Right cardiac atrium (tissue), 5 donors: ENCODE data around the gene PFKM. TPM values are rescaled to one million over a fixed set of nuclear protein-coding genes. Genes with fewer than 3 reads are reported as not detected.
"Not testable (repeated sequence)": the region's sequence is repeated elsewhere in the genome, so short reads cannot be mapped to it uniquely, and the experiment has no call there.

Experiments
- ATAC-seq, 2 donors: fragments of 200-7000 bp; cut with Tn5 transposase; one replicate each; pipeline versions ENCODE4 v1.8.0 to v1.9.1; 2020; ENCODE audit warnings: moderate library complexity in 2 of 2, mild to moderate bottlenecking in 1 of 2
- DNase-seq, 3 donors: peaks; one replicate each; pipeline ENCODE4 v3.0.0-alpha.2; 2020
- H3K27ac ChIP-seq: one replicate; pipeline ENCODE4 v1.5.1; 2013; ENCODE audit warnings: mild to moderate bottlenecking, low read length, control low read depth, moderate library complexity
- H3K27me3 ChIP-seq: one replicate; pipeline ENCODE4 v1.6.1; 2013; ENCODE audit not compliant: control insufficient read depth, insufficient read depth
- H3K4me1 ChIP-seq: one replicate; pipeline ENCODE4 v1.6.1; 2013; ENCODE audit warnings: low read length; ENCODE audit not compliant: control insufficient read depth, insufficient read depth
- H3K4me3 ChIP-seq: one replicate; pipeline ENCODE4 v1.5.1; 2013; ENCODE audit warnings: low read length, control low read depth
- H3K9me3 ChIP-seq: one replicate; pipeline ENCODE4 v1.6.1; 2013; ENCODE audit warnings: low read length; ENCODE audit not compliant: control insufficient read depth
- WGBS: extraction: QIAGEN DNeasy Blood & Tissue Kit; methylation state at CpG from one replicate; pipeline ENCODE4 v1.1.7; 2013; 5-methylcytosine and 5-hydroxymethylcytosine counted together
- intact Hi-C, 4 donors: fragments of 100-400 bp; cut with DNase I; formaldehyde crosslinking; loops; one replicate each; pipeline versions ENCODE4 v1.11.0 to v1.14.0; 2022 to 2023
- polyA plus RNA-seq: library from polyadenylated mRNA; stranded (reverse); fragments of 200-250 nt; gene quantifications from one replicate; pipeline ENCODE4 v1.2.3, GENCODE V29; 2013
- total RNA-seq, 4 donors: library from RNA; stranded (reverse); fragmentation: NEBNext Ultra II Directional; extraction: Animal tissue kit (Norgen Biotek cat#: 25700); gene quantifications; one replicate each; pipeline ENCODE4 v1.2.1, GENCODE V29; 2021
- donor health status: healthy with polysubstance abuse.
- donor health status: DM: no; HTN: yes; CAD: no.
- donor health status: DM: no; HTN: no; CAD: no.
- donor health status: DM: no; HTN: yes; CAD: no; lungs with severe emphysema.
- donor health status: DM: yes; HTN: yes; CAD: no.

PFKM gene
- total and polyA plus RNA-seq, 5 donors = 204 to 429 (median 342) TPM

DNA sequence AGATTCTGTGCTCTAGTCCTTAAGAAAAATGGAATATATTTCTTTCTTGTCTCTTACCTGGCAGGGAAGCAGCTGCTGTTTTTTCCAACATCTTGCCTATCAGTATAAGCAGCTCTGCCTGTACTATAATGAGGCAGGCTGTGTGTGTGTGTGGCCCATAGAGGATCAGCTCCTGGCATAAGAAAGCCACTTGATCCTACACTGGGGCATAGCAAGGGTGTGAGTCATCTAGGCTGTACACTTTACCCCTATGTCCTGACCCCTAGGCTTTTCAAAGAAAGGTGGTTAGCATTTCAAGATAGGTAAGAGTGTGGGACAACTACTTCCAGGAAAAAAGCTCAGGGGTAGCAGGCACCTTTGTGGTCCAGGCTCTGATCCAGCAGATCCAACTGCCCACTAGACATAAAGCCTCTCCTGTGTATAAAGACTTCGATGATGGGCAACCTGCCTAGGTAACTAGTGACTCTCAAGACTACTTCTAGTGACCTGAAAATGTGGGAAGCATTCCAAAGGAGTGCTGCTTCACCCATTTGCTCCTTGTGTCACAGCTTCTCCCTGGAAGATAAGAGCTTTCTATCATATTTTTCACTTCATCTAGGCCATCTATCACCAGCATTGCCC lies 8.4 kb upstream of the PFKM start:
- DNase-seq (no peak), ATAC-seq (no peak)
- no peaks in the 10 kb centered on the region for H3K9me3 ChIP-seq
- H3K27ac ChIP-seq = no peak overlapping the region
- 84% methylated on average over 1 of the region's 1 CpG for WGBS
- no peak overlapping the region for H3K4me3 ChIP-seq
- H3K4me1 ChIP-seq = no peaks in the 10 kb centered on the region
- intact Hi-C loops = loop anchor here in 1 of 4 donors (10.0 kb wide), 1 partner anchor 54 kb away; no protein-coding TSS in a partner anchor
- H3K27me3 ChIP-seq = no peaks in the 10 kb centered on the region

- not testable (repeated sequence) for ATAC-seq, H3K4me1 ChIP-seq, DNase-seq, H3K27ac ChIP-seq, H3K9me3 ChIP-seq, H3K4me3 ChIP-seq, H3K27me3 ChIP-seq
- intact Hi-C loops = loop anchor here in 1 of 4 donors (10.0 kb wide), 1 partner anchor 53 kb away; no protein-coding TSS in a partner anchor
- 93% methylated on average over 5 of the region's 5 CpGs for WGBS
These were observed 7.9 kb upstream of the PFKM start for GRCh38 chr12:48111312-48111693.

DNA sequence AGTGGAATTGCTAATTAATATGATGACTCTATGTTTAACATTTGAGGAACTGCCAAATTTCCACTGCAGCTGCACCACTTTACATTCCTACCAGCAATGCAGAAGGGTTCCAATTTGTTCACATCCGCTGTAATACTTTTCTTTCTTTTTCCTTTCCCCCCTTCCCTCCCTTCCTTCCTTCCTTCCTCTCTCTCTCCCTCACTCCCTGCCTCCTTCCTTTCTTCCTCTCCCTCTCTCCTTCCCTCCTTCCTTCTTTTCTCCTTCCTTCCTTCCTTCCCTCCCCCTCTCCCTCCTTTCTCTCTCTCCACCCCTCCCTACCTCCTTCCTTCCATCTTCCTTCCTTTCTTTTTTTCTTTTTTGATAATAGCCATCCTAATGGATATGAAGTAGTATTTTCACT lies 3.2 kb upstream of the PFKM start:
- WGBS = 77% methylated on average over 1 of the region's 1 CpG
- no peaks in the 10 kb centered on the region for H3K27me3 ChIP-seq
- H3K4me3 ChIP-seq = no peak overlapping the region
- no peak for DNase-seq
- H3K27ac ChIP-seq = no peak overlapping the region
- intact Hi-C loops = loop anchor here in 1 of 4 donors (10.0 kb wide), 1 partner anchor 49 kb away; no protein-coding TSS in a partner anchor
- H3K4me1 ChIP-seq = no peaks in the 10 kb centered on the region
- ATAC-seq = no peak
- no peaks in the 10 kb centered on the region for H3K9me3 ChIP-seq

DNA sequence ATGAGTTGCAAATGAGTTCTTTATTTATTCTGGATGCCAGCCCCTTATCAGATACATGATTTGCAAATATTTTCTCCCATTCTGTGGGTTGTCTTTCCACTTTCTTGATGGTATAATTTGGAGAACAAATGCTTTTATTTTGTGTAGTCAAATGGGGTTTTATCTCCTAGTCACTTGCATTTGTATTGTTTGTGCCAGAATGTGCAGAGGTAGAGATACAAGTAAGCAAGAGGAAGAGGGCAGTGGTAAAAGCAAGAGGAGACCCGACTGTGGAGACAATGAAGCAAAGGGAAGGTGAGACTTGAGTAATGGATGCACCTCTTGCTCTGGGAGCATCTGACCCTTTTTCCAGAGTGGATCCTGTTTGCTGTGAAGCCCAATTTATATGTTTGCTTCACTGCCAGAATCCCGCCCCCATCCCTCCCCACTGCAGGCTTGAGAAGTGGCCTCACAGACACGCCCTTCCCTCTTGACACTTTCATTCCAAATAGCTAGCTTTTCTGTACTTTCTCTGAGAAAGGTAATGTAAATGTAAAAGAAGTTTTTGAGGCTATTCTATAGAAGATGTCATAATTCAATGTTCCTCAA lies 786 bp upstream of the PFKM start:
- Histone ChIP-seq H3K9me3 (no peaks in the 10 kb centered on the region), H3K27me3 (no peaks in the 10 kb centered on the region), H3K4me3 (no peak overlapping the region), H3K27ac (no peak overlapping the region), H3K4me1 (no peaks in the 10 kb centered on the region)
- DNase-seq = no peak
- WGBS = 34% methylated on average over 3 of the region's 3 CpGs
- no peak for ATAC-seq
- intact Hi-C loops = loop anchor here in 1 of 4 donors (10.0 kb wide), 1 partner anchor 46 kb away; no protein-coding TSS in a partner anchor

- Histone ChIP-seq H3K27me3 (no peaks in the 10 kb centered on the region), H3K4me1 (peaks cover 1% of the 10 kb centered on the region), H3K27ac (peak overlapping the region; percentile 63), H3K9me3 (no peaks in the 10 kb centered on the region), H3K4me3 (peak overlapping the region; percentile 88)
- intact Hi-C loops = loop anchor here in 1 of 4 donors (10.0 kb wide), 1 partner anchor 45 kb away; no protein-coding TSS in a partner anchor
- 5% methylated on average over 5 of the region's 5 CpGs for WGBS
- DNase-seq (no peak), ATAC-seq (peak in 1 of 2 donors; percentile 17)
These were observed 651 bp downstream of the PFKM start for GRCh38 chr12:48119834-48120195.

DNA sequence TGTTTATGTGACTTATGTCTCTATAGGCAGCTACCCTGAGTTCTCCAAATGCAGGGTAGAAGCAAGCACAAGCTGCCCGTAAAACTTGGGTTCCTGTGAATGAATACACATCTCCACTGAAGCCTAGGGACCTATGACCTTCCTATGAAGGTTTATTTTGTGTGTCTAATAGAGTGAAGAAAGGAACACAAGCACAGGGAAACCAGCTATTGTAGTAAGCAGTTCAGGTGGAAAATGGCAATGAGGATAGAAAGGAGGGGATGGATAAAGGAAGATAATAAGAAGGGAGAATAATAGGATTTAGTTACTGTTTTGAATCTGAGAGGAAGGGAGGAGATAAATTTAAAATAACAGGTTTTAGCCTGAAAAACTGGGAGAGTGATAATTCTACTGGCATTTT lies 2.4 kb downstream of the PFKM start:
- no peaks in the 10 kb centered on the region for H3K27me3 ChIP-seq
- H3K9me3 ChIP-seq = no peaks in the 10 kb centered on the region
- ATAC-seq (no peak), DNase-seq (no peak)
- H3K27ac ChIP-seq = no peak overlapping the region
- intact Hi-C loops = no loop called here
- WGBS = 88% methylated on average over 1 of the region's 1 CpG
- H3K4me1 ChIP-seq = peaks cover 4% of the 10 kb centered on the region
- H3K4me3 ChIP-seq = no peak overlapping the region

- intact Hi-C loops = no loop called here
These were observed 3.1 kb downstream of the PFKM start for GRCh38 chr12:48122065-48122834.

GRCh38 chr12:48123169-48123568 lies 4.0 kb downstream of the PFKM start:
- ATAC-seq = no peak
- Histone ChIP-seq H3K4me3 (no peak overlapping the region), H3K27me3 (no peaks in the 10 kb centered on the region), H3K4me1 (peaks cover 4% of the 10 kb centered on the region), H3K27ac (no peak overlapping the region), H3K9me3 (no peaks in the 10 kb centered on the region)
- whole genome bisulfite sequencing = 82% methylated on average over 4 of the region's 4 CpGs
- DNase-seq = no peak
- intact Hi-C loops = no loop called here

More at GRCh38 chr12:48122065-48122834, 3.1 kb downstream of the PFKM start:
- Histone ChIP-seq H3K9me3 (no peaks in the 10 kb centered on the region), H3K4me3 (no peak overlapping the region), H3K27ac (peak overlapping the region; percentile 4), H3K27me3 (no peaks in the 10 kb centered on the region), H3K4me1 (peaks cover 4% of the 10 kb centered on the region)
- ATAC-seq (peak in 1 of 2 donors; percentile 42), DNase-seq (no peak)
- 68% methylated on average over 2 of the region's 2 CpGs for WGBS

GRCh38 chr12:48125542-48125941 lies 6.4 kb downstream of the PFKM start:
- peak overlapping the region; percentile 68 for H3K27ac ChIP-seq
- ATAC-seq, H3K9me3 ChIP-seq, DNase-seq, H3K4me1 ChIP-seq, H3K27me3 ChIP-seq, intact Hi-C loops, H3K4me3 ChIP-seq: not testable (repeated sequence)
- WGBS = 88% methylated on average over 5 of the region's 5 CpGs

GRCh38 chr12:48125985-48126384 lies 6.8 kb downstream of the PFKM start:
- 57% methylated on average over 4 of the region's 4 CpGs for WGBS
- ATAC-seq = peak; percentile 75 to 86
- Histone ChIP-seq H3K4me3 (no peak overlapping the region), H3K27ac (no peak overlapping the region), H3K27me3 (no peaks in the 10 kb centered on the region), H3K9me3 (no peaks in the 10 kb centered on the region), H3K4me1 (peaks cover 4% of the 10 kb centered on the region)
- intact Hi-C loops = no loop called here
- peak; percentile 40 to 74 (median 64) for DNase-seq
